PFSK-1 (cell line): Measurements from ENCODE around the gene SEC16B.

Source experiments
- FOXP2 ChIP-seq: optimal IDR thresholded peaks from 2 replicates; pipeline ENCODE3; 2011; ENCODE audit warnings: borderline replicate concordance, control low read depth, inconsistent platforms; ENCODE audit not compliant: insufficient read depth; ENCODE audit errors: extremely low read length, extremely low read depth
- POLR2AphosphoS5 ChIP-seq: IDR thresholded peaks from 2 replicates; pipeline ENCODE4 v1.6.1; 2012; ENCODE audit warnings: low read depth, mild to moderate bottlenecking, control low read depth, low read length, moderate library complexity
- SIN3A ChIP-seq: IDR thresholded peaks from 2 replicates; pipeline ENCODE4 v1.6.1; 2012; ENCODE audit warnings: mild to moderate bottlenecking, low read length, moderate library complexity, borderline replicate concordance; ENCODE audit not compliant: insufficient read depth
- TAF1 ChIP-seq: IDR thresholded peaks from 2 replicates; pipeline ENCODE4 v1.6.1; 2012; ENCODE audit warnings: low read length, control low read depth, borderline replicate concordance; ENCODE audit not compliant: insufficient read depth
- TF ChIP-seq, protein P1 (sequence below), 2 experiments: IDR thresholded peaks; 2 replicates each; pipeline versions ENCODE4 v1.6.1 to v1.8.0; 2011 to 2012; ENCODE audit warnings: low read depth in 2 of 2, low read length in 2 of 2, control low read depth in 1 of 2, inconsistent platforms in 1 of 2, mild to moderate bottlenecking in 1 of 2, moderate library complexity in 1 of 2; ENCODE audit not compliant: insufficient read depth in 1 of 2

Gene SEC16B

DNA sequence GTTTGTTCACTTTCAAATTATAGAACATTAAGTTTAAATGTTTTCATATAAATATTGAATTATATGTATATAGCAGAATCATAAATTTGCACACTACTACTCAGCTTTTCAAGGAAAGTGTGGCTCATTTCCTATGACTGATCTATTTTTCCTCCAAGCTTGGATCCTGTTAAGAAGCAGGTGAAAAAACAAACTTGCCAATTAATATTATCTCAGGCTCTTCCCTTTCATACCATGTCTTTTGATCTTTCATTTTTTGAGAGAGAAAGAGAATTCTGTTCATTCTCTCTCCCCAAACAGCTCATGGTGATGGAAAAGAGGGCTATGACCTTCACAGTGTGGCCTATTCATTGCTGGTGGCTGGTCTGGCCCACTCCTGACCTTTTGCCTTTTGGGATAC is 43.7 kb downstream of the SEC16B start:
- TF ChIP-seq SIN3A (no peak), TAF1 (no peak), POLR2AphosphoS5 (no peak), FOXP2 (no peak)
- TF ChIP-seq, protein P1, sequence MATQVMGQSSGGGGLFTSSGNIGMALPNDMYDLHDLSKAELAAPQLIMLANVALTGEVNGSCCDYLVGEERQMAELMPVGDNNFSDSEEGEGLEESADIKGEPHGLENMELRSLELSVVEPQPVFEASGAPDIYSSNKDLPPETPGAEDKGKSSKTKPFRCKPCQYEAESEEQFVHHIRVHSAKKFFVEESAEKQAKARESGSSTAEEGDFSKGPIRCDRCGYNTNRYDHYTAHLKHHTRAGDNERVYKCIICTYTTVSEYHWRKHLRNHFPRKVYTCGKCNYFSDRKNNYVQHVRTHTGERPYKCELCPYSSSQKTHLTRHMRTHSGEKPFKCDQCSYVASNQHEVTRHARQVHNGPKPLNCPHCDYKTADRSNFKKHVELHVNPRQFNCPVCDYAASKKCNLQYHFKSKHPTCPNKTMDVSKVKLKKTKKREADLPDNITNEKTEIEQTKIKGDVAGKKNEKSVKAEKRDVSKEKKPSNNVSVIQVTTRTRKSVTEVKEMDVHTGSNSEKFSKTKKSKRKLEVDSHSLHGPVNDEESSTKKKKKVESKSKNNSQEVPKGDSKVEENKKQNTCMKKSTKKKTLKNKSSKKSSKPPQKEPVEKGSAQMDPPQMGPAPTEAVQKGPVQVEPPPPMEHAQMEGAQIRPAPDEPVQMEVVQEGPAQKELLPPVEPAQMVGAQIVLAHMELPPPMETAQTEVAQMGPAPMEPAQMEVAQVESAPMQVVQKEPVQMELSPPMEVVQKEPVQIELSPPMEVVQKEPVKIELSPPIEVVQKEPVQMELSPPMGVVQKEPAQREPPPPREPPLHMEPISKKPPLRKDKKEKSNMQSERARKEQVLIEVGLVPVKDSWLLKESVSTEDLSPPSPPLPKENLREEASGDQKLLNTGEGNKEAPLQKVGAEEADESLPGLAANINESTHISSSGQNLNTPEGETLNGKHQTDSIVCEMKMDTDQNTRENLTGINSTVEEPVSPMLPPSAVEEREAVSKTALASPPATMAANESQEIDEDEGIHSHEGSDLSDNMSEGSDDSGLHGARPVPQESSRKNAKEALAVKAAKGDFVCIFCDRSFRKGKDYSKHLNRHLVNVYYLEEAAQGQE (IDR thresholded peaks at IDR 0.05; ENCODE audit: insufficient read depth in 1 of 2, low read depth in 2 of 2, low read length in 2 of 2), result no peak

DNA sequence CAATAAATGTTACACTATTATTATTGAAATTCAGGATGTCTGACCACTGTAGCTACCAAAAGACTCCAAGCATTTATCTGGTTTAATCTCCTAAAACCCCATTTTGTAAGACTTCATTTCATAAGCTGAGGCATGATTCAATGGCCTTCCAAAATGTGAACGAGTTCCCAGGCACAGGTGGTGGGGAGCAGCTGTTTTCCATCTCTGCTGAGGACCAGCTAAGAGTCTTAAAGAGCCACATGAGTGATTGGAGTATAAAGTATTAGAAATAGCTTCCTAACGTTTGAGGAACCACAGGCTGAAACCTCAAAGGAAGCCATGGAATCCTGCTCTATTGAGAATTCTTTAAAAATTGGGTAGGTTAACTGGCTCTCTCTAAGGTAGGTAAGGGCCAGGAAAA is 44.9 kb downstream of the SEC16B start:
- TF ChIP-seq TAF1, result no peak

DNA sequence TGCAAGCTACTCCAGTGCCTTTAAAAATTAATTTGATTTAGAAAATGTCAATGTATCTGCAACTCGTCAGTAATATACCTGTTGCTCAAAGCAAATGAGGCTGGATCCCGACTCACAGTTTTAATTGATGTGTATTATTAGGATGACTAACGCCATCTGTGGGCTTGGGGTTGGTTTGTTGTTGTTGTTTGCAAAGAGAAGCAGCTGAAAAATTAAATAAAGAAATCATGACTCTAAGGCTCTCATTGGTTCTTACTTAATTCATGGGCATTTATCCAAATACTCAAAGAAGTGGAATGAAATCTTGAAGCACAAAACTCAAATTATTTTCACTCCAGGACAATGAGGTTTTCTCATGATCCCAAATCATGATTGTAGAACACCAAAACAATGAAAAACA is 46.4 kb downstream of the SEC16B start:
- TF ChIP-seq, protein P1 (IDR thresholded peaks at IDR 0.05; ENCODE audit: insufficient read depth in 1 of 2, low read depth in 2 of 2, low read length in 2 of 2), result no peak
- no peak for TF ChIP-seq FOXP2
- TF ChIP-seq SIN3A, result no peak
- TF ChIP-seq POLR2AphosphoS5, result no peak
- no peak for TF ChIP-seq TAF1

DNA sequence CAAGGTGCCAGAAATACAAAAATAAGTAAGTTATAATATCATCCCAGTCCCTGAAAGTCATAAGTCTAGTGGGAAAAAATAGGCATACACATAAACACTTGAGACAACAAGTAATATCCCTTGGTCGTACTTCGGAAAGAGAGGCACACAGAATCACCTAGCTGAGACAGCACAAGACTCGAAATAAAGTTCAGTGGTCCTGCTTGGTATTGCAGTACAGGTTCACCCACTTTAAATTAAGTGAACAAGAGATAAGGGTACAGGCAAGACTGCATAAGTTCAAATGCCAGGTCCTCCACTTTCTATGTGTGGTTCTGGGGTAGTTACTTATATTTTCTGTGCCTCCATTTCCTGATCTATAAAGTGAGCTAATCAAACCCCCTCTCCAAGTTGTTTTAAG is 47.6 kb downstream of the SEC16B start:
- TF ChIP-seq FOXP2 (no peak), TAF1 (no peak), SIN3A (no peak), POLR2AphosphoS5 (no peak)
- TF ChIP-seq, protein P1 (IDR thresholded peaks at IDR 0.05; ENCODE audit: insufficient read depth in 1 of 2, low read depth in 2 of 2, low read length in 2 of 2), result no peak

DNA sequence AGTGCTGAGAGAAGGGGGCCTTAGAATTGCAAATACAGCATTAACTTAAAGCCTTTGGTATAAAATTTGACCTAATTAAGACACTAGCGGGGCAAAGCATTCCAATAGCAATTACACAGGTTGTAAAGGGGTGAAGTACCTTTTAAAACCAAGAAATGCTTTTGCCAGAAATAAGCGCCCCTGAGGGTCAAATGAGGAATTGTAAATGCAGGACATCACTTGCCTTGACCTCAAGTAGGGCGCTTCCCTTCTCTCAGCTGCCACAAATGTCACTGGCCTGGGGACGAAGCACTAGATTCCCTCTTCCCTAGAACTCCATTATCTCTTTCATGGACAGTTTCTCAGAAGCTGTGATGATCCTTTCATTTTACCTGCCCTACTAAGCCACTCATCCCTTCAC is 48.3 kb downstream of the SEC16B start:
- TF ChIP-seq TAF1, result no peak
- TF ChIP-seq FOXP2, result no peak
- no peak for TF ChIP-seq SIN3A
- TF ChIP-seq, protein P1 (IDR thresholded peaks at IDR 0.05; ENCODE audit: insufficient read depth in 1 of 2, low read depth in 2 of 2, low read length in 2 of 2), result no peak
- no peak for TF ChIP-seq POLR2AphosphoS5
